Left forelimb (tissue), 1 donor: ENCODE data around the gene CHURC1.

Source experiments
- DNase-seq: peaks from one replicate; pipeline ENCODE4 v3.0.0-alpha.2; 2018; ENCODE audit warnings: low spot score

CHURC1 gene

DNA sequence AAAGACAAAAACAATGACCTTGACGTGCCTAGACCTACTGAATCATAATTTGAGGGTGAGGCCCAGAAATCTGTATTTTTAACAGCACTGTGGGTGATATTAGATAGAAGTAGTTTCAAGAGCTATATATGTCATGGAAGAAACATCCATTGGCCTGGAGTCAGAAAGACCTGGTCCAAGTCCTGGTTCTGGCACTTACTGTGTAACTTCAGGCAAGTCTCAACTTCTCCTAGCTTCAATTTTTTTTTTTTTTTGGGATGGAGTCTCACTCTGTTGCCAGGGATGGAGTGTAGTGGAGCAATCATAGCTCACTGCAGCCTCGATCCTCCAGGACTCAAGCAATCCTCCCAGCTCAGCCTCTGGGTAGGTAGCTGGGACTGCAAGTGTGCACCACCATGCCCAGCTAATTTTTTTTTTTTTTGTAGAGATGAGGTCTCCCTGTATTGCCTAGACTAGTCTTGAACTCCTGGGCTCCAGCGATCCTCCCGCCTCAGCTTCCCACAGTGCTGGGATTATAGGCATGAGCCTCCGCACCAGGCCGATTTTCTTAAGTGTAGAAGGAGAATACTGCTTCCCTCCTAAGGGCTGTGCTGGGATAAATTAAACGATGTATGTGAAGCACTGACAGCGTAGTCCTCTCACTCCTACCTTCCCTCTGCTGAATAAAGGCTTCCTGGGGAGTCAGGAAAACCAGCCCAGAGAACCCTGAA, 42.6 kb downstream of the CHURC1 start:
- no peak for DNase-seq

DNA sequence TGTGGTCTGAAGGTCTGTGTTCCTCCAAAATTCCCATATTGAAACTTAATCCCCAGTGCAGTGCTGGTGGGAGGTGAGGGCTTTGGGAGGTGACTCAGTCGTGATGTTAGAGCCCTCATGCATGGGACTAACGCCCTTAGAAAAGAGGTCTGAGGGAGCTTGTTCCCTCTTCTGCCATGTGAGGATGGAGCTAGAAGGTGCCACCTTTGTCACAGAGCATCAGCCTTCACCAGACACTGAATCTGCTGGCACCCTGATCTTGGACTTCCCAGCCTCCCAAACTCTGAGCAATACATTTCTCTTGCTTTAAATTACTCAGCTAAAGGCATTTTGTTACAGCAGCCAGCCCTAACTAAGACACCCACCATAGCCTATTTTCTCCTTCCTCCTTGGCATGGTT, 43.9 kb downstream of the CHURC1 start:
- no peak for DNase-seq

DNA sequence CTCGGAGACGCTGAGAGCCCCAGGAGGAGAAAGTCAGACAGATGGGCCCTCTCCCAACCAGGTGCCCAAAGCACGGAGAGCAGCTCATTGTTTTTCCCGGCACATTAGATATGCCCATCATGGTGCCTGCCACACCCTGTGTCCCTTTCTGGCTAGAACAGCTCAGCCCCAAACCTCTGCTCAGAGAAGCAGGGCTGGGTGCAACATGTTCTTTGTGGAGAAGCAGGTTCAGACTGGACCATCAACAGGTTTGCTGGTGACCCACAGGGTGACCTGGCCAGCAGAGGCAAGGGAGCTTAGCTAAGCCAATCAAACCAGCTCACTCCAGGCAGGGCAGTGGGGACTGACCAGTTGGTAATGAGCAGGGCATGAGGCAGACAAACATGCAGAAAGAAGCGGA, 44.5 kb downstream of the CHURC1 start:
- no peak for DNase-seq

DNA sequence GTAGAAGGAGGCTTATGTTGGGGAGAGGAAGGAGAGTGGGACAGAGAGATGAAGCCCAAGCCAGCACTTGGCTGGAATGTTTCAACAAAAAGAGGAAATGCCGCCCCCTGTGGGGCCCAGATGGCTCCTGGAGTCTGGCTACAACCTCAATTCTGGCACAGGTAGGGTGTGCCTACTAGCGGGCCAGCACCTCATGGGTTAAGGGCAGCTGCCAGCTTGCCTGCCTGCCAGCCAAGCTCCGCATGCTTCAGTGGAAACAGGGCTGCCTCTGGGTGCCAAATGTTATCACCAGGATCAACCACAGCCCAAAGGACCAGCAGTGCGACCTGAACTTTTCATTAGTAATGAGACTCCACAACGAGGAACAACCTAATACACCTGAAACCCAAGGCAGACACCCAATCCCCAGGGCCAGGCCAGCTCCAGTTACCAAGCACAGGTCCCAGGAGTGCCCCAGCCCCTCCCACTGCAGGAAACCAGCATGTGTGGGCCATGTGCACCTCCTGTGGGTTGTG, 46.6 kb downstream of the CHURC1 start:
- DNase-seq, result no peak

DNA sequence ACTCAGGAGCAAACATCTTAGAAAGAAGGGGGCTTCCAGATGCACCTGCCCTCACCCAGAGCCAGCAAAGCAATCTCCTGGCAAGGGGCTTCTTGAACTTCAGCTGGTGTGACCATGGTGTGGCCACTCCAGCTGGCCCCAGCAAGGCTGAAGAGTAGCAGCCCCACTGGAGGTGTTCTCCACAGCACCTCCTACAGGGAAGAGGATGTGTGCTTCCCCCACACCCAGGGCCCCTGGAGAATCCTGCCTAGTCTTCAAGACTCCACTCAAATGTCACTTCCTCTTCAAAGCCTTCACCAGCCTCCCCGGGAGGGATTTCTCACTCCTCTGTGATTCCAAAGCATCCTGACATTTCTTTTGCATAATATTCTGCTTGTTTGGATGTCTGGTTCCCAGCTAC, 49.4 kb downstream of the CHURC1 start:
- no peak for DNase-seq

DNA sequence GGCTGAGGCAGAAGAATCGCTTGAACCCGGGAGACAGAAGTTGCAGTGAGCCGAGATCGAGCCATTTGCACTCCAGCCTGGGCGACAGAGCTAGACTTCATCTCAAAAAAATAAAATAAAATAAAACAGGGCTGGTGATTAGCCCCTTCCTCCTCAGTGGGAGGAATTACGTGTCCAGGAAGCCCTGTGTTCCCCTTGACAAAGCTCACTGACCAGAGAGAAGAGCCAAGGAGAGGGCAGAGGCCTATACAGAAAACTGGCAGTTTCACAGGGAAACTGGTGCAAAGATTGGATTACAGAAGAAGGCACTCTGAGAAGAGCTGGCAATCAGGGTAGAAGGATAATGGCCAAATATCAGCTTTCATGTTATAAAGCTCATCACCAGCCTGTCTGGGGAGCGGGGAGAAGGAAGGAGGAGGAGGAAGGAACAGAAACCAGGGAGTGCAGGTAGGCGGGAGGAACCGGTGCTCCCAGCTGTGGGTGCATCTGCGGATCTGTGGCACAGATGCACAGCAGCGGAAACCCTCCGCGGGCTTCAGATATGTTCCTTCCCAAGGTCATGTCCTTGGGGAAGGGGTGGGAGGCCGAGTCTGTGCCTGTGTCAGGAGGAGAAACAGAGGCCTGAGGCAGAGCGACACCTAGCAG, 51.2 kb downstream of the CHURC1 start:
- DNase-seq, result no peak

DNA sequence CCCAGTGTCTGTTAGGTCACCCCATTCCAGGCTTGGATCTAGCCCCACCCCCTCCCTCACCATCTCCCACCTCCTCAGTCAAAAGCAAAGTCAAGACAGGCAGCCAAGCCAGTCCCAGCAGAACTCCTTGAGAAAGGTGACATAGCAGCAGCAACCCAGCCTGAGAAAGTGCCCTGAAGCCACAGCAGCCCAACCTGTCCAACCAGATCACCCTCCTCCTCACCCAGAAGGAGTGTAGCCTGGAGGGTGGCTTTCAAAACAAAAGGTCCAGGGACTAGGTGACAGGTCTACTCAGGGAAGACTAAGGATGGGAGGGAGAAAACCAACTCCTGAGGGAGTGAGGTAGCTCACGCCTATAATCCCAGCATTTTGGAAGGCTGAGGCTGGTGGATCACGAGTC, 52.7 kb downstream of the CHURC1 start:
- DNase-seq, result no peak

DNA sequence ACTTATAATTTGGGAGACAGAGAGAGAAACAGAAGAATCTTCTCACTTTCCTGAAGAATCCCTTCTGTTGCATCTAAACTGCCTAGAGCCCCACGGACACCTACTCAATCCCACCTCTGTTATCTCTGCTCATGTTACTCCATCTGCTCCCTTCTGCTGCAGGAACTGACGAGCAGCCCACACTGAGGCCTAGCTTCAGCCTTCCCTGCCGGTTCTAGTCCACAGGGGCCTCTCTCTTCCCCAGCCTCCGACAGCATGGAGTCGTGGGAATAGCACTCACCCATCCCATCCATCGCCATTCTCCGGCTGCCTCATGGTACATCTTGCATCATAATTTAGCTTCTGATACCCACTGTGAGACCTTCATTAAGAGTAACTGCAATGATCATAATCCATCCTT, 53.9 kb downstream of the CHURC1 start:
- no peak for DNase-seq

DNA sequence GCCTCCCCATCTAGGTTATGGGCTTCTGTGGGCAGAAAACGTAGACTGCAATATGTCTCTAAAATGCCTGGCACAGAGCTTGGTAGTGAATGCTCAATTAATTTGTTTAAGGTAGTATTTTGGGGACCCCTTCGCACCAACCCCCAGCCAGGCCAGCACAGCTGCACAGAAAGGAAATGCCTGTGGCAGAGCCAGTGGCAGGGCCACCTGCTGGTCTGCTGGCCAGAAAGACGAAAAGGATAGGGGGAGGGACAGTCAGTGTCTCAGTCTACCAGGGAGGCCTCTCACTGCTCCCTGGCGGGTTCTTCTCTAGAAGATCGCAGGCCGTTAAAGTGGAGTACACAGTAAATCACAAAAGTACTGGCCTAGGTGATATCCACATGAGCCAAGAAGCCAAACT, 54.4 kb downstream of the CHURC1 start:
- DNase-seq, result no peak

DNA sequence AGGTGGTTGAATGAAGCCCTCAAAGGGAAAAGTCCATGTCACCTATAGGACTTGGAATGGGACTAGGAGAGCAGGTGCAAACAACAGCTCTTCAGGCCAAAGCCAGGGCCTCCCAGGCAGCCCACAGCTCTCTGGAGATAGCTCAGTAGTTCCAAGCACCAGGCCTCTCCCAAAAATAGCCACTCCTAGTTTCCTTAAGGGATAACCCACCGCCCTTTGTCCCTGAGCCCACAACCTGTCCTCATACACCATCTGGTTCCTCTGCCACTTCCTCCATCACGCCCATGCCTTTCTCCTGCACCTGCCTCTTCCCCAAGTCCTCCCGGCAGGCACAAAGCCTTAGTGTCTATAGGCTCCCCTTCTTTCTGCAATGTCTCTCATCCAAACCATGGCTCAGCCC, 55.8 kb downstream of the CHURC1 start:
- no peak for DNase-seq

DNA sequence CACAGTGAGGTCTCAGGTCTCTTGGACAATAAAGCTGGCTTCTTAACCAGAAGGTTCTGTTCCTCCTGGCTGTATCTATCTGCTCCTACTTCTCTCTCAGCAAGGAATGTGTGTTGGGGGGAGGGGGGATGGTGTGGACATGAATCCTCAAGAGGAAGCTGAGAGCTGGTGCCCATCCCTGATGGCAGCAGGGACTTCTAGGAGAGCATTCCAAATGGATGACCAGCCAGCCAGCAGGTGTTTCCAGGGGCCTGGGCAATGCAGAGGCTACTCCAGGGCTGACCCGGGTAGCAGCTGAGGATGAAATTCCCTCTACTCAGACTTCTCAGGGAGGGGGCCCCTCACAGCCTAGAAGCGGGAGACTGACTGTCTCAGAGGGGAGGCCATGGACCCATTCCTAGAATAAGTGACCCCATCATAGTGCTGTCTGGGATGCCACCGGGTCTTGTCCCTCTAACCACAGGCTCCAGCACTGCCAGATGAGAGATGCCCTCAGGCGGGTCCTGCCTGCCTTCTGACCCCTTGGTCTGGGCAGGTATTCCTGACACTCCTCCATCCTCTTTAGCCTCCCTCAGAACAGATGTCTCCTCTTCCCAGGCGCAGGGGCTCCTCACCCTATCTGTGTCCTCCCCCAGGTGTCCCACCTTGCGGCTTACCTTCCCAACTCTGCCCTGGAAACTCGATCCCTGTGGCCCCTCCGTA, 56.7 kb downstream of the CHURC1 start:
- DNase-seq, result no peak

DNA sequence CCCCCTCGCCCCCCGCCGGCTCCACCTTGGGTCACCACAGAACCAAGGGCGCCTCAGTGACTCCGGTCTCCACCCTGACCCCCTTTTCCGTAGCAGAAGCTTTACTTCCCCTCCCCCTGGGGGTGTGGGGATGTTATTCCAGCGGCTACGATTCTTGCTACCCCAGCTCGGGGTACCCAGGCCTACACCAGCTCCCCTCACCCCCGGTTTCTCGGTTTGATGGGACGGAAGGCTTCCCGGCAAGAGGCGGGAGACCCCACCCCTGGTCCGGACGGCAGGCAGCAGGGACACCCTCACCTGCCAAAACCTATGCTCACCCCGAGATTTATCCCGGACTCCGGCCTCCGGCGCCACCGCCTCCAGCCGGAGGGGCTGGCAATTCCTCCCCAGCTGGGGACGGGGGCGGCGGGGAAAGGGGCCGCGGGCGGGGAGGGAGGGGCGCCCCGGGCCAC, 57.3 kb downstream of the CHURC1 start:
- no peak for DNase-seq

DNA sequence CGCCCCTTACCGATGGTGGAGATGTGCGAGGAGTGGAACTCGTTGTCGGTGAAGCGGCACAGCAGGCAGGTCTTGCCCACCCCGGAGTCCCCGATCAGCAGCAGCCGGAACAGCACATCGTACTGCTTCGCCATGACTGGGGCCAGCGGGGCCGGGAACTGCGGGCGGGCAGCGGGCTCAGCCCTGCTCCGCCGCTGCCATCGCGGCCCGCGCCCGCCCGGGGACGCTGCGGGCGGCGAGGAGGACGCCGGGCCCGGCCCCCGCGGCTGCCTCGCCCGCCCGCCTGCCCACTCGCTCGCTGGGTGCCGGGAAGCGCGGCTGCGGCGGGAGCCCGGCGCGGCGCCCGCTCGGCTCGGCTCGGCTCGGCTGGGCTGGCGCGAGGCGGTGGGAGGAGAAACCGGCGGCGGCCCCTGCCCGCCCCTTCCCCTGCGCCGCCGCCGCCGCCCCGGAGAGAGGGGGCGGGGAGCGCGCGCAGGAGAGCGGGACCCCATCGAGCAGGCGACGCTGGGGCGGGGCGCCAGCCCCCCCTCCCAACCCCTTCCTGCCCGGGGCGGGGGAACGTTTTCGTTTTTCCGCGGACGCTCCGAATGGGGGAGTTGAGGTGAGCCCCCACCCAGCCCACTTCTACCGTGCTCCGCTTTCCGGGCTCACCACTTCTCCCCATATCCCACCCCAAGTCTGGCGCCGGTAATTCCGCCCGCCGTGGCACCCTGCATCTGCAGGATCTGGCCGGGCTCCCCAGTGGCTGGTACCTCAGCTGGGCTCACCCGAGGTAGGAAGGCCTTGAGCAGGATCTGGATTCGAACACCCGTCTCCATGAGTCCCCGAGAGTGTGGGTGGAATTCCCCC, 57.9 kb downstream of the CHURC1 start, which contains the start of gene RAB15:
TSS of gene RAB15 (minus strand) at position 394 of the 849 bp plus-strand sequence. CDS start at position 134, 260 bp downstream.
- DNase-seq, result peak; percentile 80

DNA sequence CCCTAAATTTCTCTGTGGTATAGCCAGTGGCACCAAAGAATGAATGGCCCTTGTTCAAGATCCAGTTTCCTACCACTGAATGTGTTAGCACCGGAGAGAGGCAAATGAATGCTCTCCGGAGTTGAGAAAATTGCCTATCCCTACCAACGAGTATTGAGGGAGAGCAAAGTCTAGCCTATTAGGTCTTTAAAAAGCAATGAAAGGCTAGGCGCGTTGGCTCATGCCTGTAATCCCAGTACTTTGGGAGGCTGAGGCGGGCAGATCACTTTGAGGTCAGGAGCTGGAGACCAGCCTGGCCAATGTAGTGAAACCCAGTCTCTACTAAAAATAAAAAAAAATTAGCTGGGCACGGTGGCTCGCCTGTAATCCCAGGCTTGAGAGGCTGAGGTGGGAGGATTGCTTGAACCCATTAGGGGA, 58.8 kb downstream of the CHURC1 start:
- no peak for DNase-seq

DNA sequence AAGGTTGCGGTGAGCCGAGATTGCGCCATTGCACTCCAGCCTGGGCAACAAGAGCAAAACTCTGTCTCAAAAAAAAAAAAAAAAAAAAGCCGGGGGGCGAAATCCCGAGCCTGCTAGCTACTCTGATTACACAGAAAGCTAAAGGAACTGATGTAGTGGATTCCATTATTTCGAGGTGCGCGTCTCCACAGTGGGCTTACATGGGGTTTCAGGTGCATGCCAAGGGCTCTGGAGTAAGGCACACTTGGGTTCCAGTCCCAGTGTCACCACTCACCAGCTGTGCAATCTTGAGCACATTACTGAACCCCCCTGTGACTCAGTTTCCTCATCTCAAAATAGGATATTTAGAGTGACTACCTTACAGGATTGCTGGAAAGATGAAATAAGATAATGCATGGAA, 59.6 kb downstream of the CHURC1 start:
- no peak for DNase-seq

DNA sequence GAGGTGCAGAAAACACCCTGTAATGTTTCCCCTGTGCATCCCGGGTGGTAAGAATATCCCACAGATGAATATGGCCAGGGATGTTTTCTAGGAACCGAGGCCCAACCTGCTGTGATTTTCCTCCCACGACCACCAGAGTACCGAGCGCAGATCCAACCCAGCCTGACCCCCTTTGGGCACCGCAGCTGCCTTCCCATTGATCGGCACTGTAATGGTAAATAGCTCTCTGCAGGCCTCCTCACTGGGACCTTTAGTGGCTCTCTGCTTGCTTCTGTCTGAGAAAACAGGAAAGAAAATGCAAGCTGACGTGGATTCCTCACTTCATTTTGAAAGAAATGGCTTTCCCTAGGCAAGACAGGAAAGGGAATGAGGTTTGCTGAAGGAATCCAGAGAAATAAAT, 60.3 kb downstream of the CHURC1 start:
- no peak for DNase-seq

DNA sequence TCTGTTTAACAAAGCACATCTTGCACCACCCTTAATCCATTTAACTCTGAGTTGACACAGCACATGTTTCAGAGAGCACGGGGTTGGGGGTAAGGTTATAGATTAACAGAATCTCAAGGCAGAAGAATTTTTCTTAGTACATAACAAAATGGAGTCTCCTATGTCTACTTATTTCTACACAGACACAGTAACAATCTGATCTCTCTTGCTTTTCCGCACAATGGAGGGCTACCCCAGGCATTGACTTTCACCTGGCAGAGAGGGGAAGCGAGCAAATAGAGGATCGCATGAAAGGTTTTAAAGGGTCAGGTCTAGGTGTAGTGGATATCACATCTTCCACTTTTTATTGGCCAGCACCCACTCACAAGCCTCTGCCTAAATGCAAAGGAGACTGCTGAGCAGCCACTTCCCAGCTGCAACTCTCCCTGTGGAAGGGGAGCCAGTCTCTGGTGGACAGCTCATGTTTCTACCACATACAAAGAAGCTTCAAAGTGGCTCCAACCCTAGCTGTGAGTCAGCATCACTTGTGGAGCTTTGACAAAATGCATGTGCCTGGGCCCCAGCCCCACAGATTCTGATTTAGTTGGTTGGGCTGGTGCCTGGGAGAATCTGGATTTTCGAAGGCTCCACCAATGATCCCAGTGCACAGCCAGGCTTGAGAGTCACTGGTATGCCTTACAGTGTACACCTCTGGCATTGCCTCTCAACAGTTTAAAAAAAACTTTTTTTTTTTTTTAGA, 65.2 kb downstream of the CHURC1 start:
- no peak for DNase-seq

DNA sequence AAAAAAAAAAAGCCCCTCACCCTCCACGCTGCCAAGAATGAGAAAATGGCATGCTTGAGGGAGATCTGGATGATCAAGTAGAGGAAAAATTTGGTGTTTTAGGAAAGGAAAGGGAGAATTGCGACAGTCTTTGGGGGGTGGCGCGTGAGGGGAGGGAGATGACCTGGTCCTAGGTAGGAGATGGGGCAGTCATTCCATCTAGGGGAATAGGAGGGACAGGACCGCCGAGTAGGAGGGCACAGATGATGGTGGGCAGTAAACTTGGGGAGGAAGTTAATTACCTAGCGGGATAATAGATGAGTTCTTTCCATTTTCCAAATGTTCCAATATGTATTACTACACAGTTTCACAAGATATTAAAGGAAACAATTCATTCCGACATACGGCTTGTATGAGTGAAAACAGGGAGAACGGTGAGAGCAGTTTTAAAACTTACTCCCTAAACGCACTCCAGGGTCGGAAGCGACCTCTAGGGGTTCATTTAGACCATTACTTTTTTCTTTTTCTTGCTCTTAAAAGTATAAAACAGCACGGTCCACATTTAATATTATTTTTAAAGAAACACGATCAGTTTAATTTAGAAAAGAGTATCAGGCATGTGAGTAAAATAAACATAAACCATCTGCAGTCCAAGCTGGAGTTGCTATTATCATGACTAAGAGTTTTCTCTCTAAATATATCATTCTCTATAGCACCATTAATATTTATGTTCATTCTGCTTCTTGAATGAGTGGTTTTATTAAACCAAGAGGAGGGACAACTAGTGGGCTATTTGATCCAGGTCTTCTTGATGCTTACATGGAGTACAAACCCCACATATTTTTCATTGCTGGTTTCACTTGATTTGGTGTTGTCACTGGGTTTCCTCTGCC, 69.4 kb downstream of the CHURC1 start:
- no peak for DNase-seq
